ENCODE results near the gene BCL3.

Gene BCL3

GRCh38 chr19:44753626-44753931 is 5.1 kb downstream of the BCL3 start:
- no peaks in the 10 kb centered on the region for H3K27me3 Mint-ChIP-seq (ENCODE audit: low read depth)
- H3K4me3 Mint-ChIP-seq: peak overlapping the region; percentile 92
- H3K27ac Mint-ChIP-seq: peak overlapping the region; percentile 94
- H3K4me1 Mint-ChIP-seq (ENCODE audit: low read depth): peaks cover 45% of the 10 kb centered on the region
- H3K9me3 Mint-ChIP-seq: no peaks in the 10 kb centered on the region
- no peak for DNase-seq (ENCODE audit: low spot score)
- peaks cover 68% of the 10 kb centered on the region for H3K36me3 Mint-ChIP-seq (ENCODE audit: low read depth)

DNA sequence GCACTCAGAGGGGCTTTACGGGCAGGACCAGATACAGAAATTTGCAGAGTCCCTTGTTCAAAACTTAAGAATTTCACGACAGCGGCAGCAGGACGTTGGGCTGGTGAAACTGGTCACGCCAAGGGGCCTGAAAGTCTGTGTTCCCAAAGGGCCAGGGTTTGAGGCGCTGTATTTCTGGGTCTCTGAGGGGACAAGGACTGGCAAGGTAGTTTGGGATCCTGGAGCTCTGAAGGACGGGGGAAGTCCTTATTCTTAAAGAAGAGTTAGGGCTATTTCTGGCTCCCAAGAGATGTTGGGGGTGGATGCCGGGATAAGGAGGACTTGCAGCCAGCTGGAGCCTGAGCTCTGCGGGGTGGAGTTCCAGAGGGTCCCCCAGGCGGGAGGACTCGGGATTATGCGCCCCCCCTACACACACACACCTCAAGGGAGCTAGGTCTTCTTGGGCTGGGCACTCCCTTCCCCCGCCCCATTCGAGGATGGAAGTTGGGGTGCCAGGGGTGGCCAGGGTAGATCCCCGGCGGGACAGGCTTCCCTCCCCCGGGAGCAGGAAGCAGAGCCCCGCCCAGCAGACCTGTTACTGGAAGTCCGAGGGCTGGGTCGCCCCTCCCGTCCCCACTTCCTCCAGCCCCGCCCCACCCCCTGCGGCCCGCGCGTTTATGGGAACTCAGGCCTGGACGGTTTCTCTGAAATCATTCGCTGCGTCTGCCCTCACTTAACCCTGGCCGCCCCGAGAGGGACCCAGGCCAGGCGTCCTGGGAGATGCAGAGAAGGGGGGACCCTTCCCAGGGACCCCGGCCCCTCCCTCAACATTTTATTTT is 5.6 kb downstream of the BCL3 start:
- H3K27ac Mint-ChIP-seq: peak overlapping the region; percentile 94
- DNase-seq (ENCODE audit: low spot score): peak; percentile 85
- no peaks in the 10 kb centered on the region for H3K9me3 Mint-ChIP-seq
- peaks cover 45% of the 10 kb centered on the region for H3K4me1 Mint-ChIP-seq (ENCODE audit: low read depth)
- no peaks in the 10 kb centered on the region for H3K27me3 Mint-ChIP-seq (ENCODE audit: low read depth)
- H3K4me3 Mint-ChIP-seq: peak overlapping the region; percentile 92
- H3K36me3 Mint-ChIP-seq (ENCODE audit: low read depth): peaks cover 70% of the 10 kb centered on the region

- DNase-seq (ENCODE audit: low spot score): no peak
- H3K4me1 Mint-ChIP-seq (ENCODE audit: low read depth): peaks cover 41% of the 10 kb centered on the region
- H3K9me3 Mint-ChIP-seq: no peaks in the 10 kb centered on the region
- no peaks in the 10 kb centered on the region for H3K27me3 Mint-ChIP-seq (ENCODE audit: low read depth)
- H3K4me3 Mint-ChIP-seq: peak overlapping the region; percentile 92
- H3K36me3 Mint-ChIP-seq (ENCODE audit: low read depth): peaks cover 67% of the 10 kb centered on the region
- peak overlapping the region; percentile 94 for H3K27ac Mint-ChIP-seq
Measured at GRCh38 chr19:44754750-44755080, 6.2 kb downstream of the BCL3 start.

DNA sequence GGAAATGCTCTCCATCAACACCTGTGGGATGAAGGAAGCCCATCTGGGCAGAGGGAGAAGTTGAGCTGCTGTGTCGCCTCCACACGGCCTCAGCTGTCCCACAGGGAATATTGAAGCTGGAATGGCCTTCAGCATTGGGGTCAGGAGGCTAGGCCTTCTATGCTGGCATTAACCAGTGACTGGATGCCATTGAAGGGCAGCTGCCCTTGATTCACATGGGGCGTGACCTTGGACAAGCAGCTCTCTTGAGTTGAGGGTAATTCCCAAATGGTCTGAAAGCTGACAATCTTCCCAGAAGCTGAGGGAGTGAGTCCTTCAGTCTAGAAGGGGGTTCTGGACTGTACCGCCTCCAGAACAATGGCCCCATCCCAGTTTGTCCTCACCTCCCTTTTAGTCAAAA is 6.7 kb downstream of the BCL3 start:
- peaks cover 36% of the 10 kb centered on the region for H3K4me1 Mint-ChIP-seq (ENCODE audit: low read depth)
- peaks cover 67% of the 10 kb centered on the region for H3K36me3 Mint-ChIP-seq (ENCODE audit: low read depth)
- H3K27me3 Mint-ChIP-seq (ENCODE audit: low read depth): no peaks in the 10 kb centered on the region
- H3K9me3 Mint-ChIP-seq: no peaks in the 10 kb centered on the region
- no peak for DNase-seq (ENCODE audit: low spot score)
- peak overlapping the region; percentile 94 for H3K27ac Mint-ChIP-seq
- H3K4me3 Mint-ChIP-seq: peak overlapping the region; percentile 92

DNA sequence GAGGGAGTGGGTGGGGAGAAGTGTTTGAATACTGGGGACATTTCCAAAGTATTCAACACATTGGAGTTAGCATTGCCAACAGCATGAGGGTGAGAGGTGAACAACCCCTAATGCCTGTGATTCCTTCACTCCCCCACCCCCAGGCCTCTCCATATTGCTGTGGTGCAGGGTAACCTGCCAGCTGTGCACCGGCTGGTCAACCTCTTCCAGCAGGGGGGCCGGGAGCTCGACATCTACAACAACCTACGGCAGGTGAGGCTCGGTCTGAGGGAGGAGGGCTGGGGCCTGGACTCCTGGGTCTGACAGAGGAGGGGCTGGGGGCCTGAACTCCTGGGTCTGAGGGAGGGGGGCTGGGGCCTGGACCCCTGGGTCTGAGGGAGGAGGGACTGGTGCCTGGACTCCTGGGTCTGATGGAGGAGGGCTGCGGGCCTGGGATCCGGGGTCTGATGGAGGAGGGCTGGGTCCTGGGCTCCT is 7.6 kb downstream of the BCL3 start:
- no peak for DNase-seq (ENCODE audit: low spot score)
- peak overlapping the region; percentile 26 for H3K4me3 Mint-ChIP-seq
- H3K36me3 Mint-ChIP-seq (ENCODE audit: low read depth): peaks cover 65% of the 10 kb centered on the region
- no peaks in the 10 kb centered on the region for H3K9me3 Mint-ChIP-seq
- H3K27ac Mint-ChIP-seq: peak overlapping the region; percentile 71
- peaks cover 33% of the 10 kb centered on the region for H3K4me1 Mint-ChIP-seq (ENCODE audit: low read depth)
- no peaks in the 10 kb centered on the region for H3K27me3 Mint-ChIP-seq (ENCODE audit: low read depth)

DNA sequence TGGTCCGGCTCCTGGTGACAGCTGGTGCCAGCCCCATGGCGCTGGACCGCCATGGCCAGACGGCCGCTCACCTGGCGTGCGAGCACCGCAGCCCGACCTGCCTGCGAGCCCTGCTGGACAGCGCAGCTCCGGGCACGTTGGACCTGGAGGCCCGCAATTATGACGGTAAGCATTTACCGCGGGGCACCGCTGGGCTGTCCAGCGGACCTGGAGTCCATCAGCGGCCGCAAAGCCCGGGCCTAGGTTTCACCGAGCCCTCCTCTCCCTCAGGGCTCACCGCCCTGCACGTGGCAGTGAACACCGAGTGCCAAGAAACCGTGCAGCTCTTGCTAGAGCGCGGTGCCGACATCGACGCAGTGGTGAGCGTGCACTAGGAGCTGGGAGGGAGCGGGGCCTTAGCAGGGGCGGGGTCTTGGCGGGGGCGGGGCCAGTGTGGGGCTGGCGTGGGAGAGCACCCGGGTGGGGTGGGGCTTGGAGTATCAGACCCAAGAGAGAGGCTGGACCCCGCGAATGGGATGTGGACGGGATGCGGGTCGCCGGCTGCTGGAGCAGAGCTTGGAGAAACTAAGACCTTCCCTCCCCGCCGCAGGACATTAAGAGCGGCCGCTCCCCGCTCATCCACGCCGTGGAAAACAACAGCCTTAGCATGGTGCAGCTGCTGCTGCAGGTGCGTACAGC is 8.7 kb downstream of the BCL3 start:
- DNase-seq (ENCODE audit: low spot score): no peak
- H3K36me3 Mint-ChIP-seq (ENCODE audit: low read depth): peaks cover 54% of the 10 kb centered on the region

GRCh38 chr19:44757735-44758505 is 9.4 kb downstream of the BCL3 start:
- no peaks in the 10 kb centered on the region for H3K9me3 Mint-ChIP-seq
- H3K4me3 Mint-ChIP-seq: no peak overlapping the region
- DNase-seq (ENCODE audit: low spot score): no peak
- H3K4me1 Mint-ChIP-seq (ENCODE audit: low read depth): peaks cover 20% of the 10 kb centered on the region
- peak overlapping the region; percentile 36 for H3K27ac Mint-ChIP-seq
- H3K27me3 Mint-ChIP-seq (ENCODE audit: low read depth): no peaks in the 10 kb centered on the region
- H3K36me3 Mint-ChIP-seq (ENCODE audit: low read depth): peaks cover 48% of the 10 kb centered on the region

More for the DNA sequence above, 8.7 kb downstream of the BCL3 start:
- Mint-ChIP-seq H3K27ac (no peak overlapping the region), H3K27me3 (ENCODE audit: low read depth) (no peaks in the 10 kb centered on the region), H3K4me3 (no peak overlapping the region), H3K4me1 (ENCODE audit: low read depth) (peaks cover 25% of the 10 kb centered on the region), H3K9me3 (no peaks in the 10 kb centered on the region)

- DNase-seq (ENCODE audit: low spot score): no peak
- Mint-ChIP-seq H3K4me3 (no peak overlapping the region), H3K27me3 (ENCODE audit: low read depth) (no peaks in the 10 kb centered on the region), H3K4me1 (ENCODE audit: low read depth) (peaks cover 18% of the 10 kb centered on the region), H3K36me3 (ENCODE audit: low read depth) (peaks cover 47% of the 10 kb centered on the region), H3K9me3 (no peaks in the 10 kb centered on the region), H3K27ac (peak overlapping the region; percentile 31)
Measured at GRCh38 chr19:44758596-44758995, 10.1 kb downstream of the BCL3 start.

DNA sequence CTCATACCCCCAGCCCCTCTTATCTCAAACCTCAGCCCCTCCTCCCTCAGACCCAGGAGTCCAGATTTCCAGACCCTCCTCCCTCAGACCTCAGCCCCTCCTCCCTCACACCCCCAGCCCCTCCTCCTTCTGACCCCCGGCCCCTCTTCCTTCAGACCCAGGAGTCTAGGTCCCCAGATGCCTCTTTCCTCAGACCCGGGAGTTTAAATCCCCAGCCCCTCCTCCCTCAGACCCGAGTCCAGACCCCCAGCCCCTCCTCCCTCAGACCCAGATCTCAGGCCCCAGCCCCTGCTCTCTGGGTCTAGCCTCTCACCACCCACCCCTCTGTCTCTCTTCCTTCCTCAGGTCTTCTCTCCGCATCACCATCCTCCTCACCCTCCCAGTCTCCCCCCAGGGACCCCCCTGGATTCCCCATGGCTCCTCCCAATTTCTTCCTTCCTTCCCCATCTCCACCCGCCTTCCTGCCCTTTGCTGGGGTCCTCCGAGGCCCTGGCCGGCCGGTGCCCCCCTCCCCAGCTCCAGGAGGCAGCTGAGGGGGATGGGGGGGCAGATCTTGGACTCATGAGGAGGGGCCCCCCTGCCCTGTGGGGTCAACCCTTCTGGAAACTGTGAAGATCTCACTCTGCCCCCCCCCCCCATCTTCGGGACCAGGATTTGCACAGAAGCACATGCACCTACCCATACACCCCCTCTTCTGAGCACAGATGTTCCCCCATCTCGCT is 10.7 kb downstream of the BCL3 start:
- Mint-ChIP-seq H3K4me1 (ENCODE audit: low read depth) (peaks cover 21% of the 10 kb centered on the region), H3K4me3 (no peak overlapping the region)
- no peak for DNase-seq (ENCODE audit: low spot score)

GRCh38 chr19:44762038-44762437 is 13.5 kb downstream of the BCL3 start:
- Mint-ChIP-seq H3K27me3 (ENCODE audit: low read depth) (no peaks in the 10 kb centered on the region), H3K9me3 (no peaks in the 10 kb centered on the region)

More for the DNA sequence above, 10.7 kb downstream of the BCL3 start:
- peaks cover 46% of the 10 kb centered on the region for H3K36me3 Mint-ChIP-seq (ENCODE audit: low read depth)
- H3K27me3 Mint-ChIP-seq (ENCODE audit: low read depth): no peaks in the 10 kb centered on the region
- H3K9me3 Mint-ChIP-seq: no peaks in the 10 kb centered on the region
- peak overlapping the region; percentile 67 for H3K27ac Mint-ChIP-seq

GRCh38 chr19:44765033-44765948 is 16.8 kb downstream of the BCL3 start:
- Mint-ChIP-seq H3K27me3 (ENCODE audit: low read depth) (no peaks in the 10 kb centered on the region), H3K4me3 (no peak overlapping the region), H3K27ac (no peak overlapping the region), H3K4me1 (ENCODE audit: low read depth) (peaks cover 43% of the 10 kb centered on the region), H3K36me3 (ENCODE audit: low read depth) (peaks cover 9% of the 10 kb centered on the region), H3K9me3 (no peaks in the 10 kb centered on the region)
- DNase-seq (ENCODE audit: low spot score): no peak

More at GRCh38 chr19:44762038-44762437, 13.5 kb downstream of the BCL3 start:
- peaks cover 27% of the 10 kb centered on the region for H3K36me3 Mint-ChIP-seq (ENCODE audit: low read depth)
- H3K27ac Mint-ChIP-seq: no peak overlapping the region
- no peak overlapping the region for H3K4me3 Mint-ChIP-seq
- peaks cover 18% of the 10 kb centered on the region for H3K4me1 Mint-ChIP-seq (ENCODE audit: low read depth)
- no peak for DNase-seq (ENCODE audit: low spot score)

DNA sequence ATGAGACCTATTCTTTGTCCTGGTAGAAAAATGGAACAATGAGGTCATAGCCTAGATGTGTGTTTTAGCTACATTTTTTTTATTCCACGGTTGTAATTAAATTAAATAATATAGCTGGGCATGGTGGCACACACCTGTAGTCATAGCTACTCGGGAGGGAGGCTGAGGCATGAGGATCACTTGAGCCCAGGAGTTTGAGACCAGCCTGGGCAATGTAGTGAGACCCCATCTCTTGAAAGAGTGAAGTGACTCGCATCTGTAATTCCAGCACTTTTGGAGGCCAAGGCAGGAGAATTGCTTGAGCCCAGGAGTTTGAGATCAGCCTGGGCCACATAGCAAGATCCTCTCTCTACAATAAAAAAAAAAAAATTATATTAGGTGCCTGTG is 17.4 kb downstream of the BCL3 start:
- Mint-ChIP-seq H3K27ac (no peak overlapping the region), H3K4me1 (ENCODE audit: low read depth) (peaks cover 45% of the 10 kb centered on the region), H3K36me3 (ENCODE audit: low read depth) (peaks cover 4% of the 10 kb centered on the region), H3K9me3 (no peaks in the 10 kb centered on the region), H3K4me3 (no peak overlapping the region), H3K27me3 (ENCODE audit: low read depth) (no peaks in the 10 kb centered on the region)
- no peak for DNase-seq (ENCODE audit: low spot score)
